OCI-LY1 (cell line): ENCODE measurements around the gene NRG2.

Experiments used
- H2AFZ ChIP-seq: fragments of 200-600 bp; sonication (generic), shearing (Covaris generic); 2 replicates; pipeline ENCODE4 v1.6.0; 2014; ENCODE audit warnings: antibody characterized with exemption, mild to moderate bottlenecking, low read length
- H3F3A ChIP-seq: fragments of 200-600 bp; sonication (generic), shearing (Covaris generic); 2 replicates; pipeline ENCODE4 v1.6.0; 2014; ENCODE audit warnings: mild to moderate bottlenecking, antibody characterized with exemption, low read length, moderate library complexity; ENCODE audit not compliant: insufficient read depth
- H3K27ac ChIP-seq: fragments of 200-600 bp; sonication (generic); 2 replicates; pipeline ENCODE4 v1.5.1; 2014; ENCODE audit warnings: low read length, mixed run types, mild to moderate bottlenecking, low read depth; ENCODE audit not compliant: poor library complexity, severe bottlenecking
- H3K27me3 ChIP-seq: fragments of 200-600 bp; sonication (generic); 2 replicates; pipeline ENCODE4 v1.6.0; 2014; ENCODE audit warnings: antibody characterized with exemption, mild to moderate bottlenecking, low read length, moderate library complexity; ENCODE audit not compliant: insufficient read depth
- H3K36me3 ChIP-seq: fragments of 200-600 bp; sonication (generic); 2 replicates; pipeline ENCODE4 v1.6.1; 2014; ENCODE audit warnings: mild to moderate bottlenecking, antibody characterized with exemption, low read length, moderate library complexity, mixed read lengths; ENCODE audit not compliant: insufficient read depth
- H3K4me1 ChIP-seq: fragments of 200-600 bp; sonication (generic); 2 replicates; pipeline ENCODE4 v1.5.1; 2014; ENCODE audit warnings: mild to moderate bottlenecking, low read length, moderate library complexity; ENCODE audit not compliant: insufficient read depth, severe bottlenecking
- H3K4me2 ChIP-seq: fragments of 200-600 bp; sonication (generic), shearing (Covaris generic); 2 replicates; pipeline ENCODE4 v1.6.1; 2014; ENCODE audit warnings: low read length
- H3K4me3 ChIP-seq: fragments of 200-600 bp; sonication (generic); 2 replicates; pipeline ENCODE4 v1.5.1; 2014; ENCODE audit warnings: low read length, low read depth, mild to moderate bottlenecking, mixed read lengths; ENCODE audit not compliant: poor library complexity, severe bottlenecking
- H3K79me2 ChIP-seq: fragments of 200-600 bp; shearing (Covaris generic); 2 replicates; pipeline ENCODE4 v1.6.1; 2016; ENCODE audit warnings: mixed run types, low read length, mixed read lengths; ENCODE audit not compliant: insufficient read depth
- H3K9ac ChIP-seq: fragments of 200-600 bp; sonication (generic), shearing (Covaris generic); 2 replicates; pipeline ENCODE4 v1.6.1; 2014; ENCODE audit warnings: mild to moderate bottlenecking, low read length, mixed read lengths
- H3K9me2 ChIP-seq: fragments of 200-600 bp; sonication (generic), shearing (Covaris generic); 2 replicates; pipeline ENCODE4 v1.6.1; 2014; ENCODE audit warnings: low read depth, mild to moderate bottlenecking, low read length, mixed read lengths
- H3K9me3 ChIP-seq: fragments of 200-600 bp; shearing (Covaris generic); 2 replicates; pipeline ENCODE4 v1.6.1; 2014; ENCODE audit warnings: low read length, mixed read lengths
- H4K20me1 ChIP-seq: fragments of 200-600 bp; sonication (generic), shearing (Covaris generic); 2 replicates; pipeline ENCODE4 v1.6.0; 2016; ENCODE audit warnings: mild to moderate bottlenecking, low read length; ENCODE audit not compliant: insufficient read depth
- CTCF ChIP-seq: fragments of 200-600 bp; sonication (generic), shearing (Covaris generic); IDR thresholded peaks from 2 replicates; pipeline ENCODE4 v1.5.1; 2017; ENCODE audit warnings: mild to moderate bottlenecking, antibody characterized with exemption, low read length, moderate library complexity, mixed read lengths
- EZH2 ChIP-seq: fragments of 200-600 bp; sonication (generic), shearing (Covaris generic); IDR thresholded peaks from 2 replicates; pipeline ENCODE4 v1.8.0; 2017; ENCODE audit warnings: borderline replicate concordance, mixed run types, mild to moderate bottlenecking, antibody characterized with exemption, low read length, moderate library complexity, mixed read lengths

The NRG2 gene

GRCh38 chr5:139912804-139913203 lies 130.3 kb downstream of the NRG2 start:
- Histone ChIP-seq H3F3A (no peaks in the 10 kb centered on the region), H3K27me3 (no peaks in the 10 kb centered on the region), H3K27ac (no peak overlapping the region), H3K79me2 (no peaks in the 10 kb centered on the region), H3K9me2 (no peaks in the 10 kb centered on the region), H4K20me1 (no peaks in the 10 kb centered on the region), H2AFZ (no peak overlapping the region), H3K36me3 (no peaks in the 10 kb centered on the region), H3K9ac (no peak overlapping the region), H3K4me1 (no peaks in the 10 kb centered on the region), H3K9me3 (no peaks in the 10 kb centered on the region), H3K4me2 (no peak overlapping the region), H3K4me3 (no peak overlapping the region)
- no peak for TF ChIP-seq CTCF
- TF ChIP-seq EZH2 = no peak

DNA sequence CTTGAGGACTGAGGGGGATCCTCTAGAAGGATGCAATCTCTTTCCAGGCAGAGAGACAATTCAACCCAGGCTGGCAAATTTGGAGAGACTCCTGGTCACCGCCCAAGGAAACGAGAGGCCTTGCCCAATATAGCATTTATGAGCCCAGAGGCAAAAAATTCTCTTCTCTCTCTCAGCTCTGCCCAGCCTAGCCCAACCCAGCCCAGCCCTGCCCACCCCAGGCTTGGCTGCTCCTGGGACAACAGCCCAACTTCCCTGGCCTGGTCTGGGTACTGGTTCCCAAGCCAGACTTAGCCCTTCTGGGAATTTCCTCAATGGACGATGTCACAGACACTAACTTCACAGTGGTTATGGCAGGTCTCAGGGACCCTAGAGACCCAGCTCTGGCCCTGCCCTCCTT lies 130.9 kb downstream of the NRG2 start:
- Histone ChIP-seq H4K20me1 (no peaks in the 10 kb centered on the region), H3F3A (no peaks in the 10 kb centered on the region), H2AFZ (no peak overlapping the region), H3K27ac (no peak overlapping the region), H3K9me3 (no peaks in the 10 kb centered on the region), H3K79me2 (no peaks in the 10 kb centered on the region), H3K4me1 (no peaks in the 10 kb centered on the region), H3K4me3 (no peak overlapping the region), H3K27me3 (no peaks in the 10 kb centered on the region), H3K9ac (no peak overlapping the region), H3K9me2 (no peaks in the 10 kb centered on the region), H3K4me2 (no peak overlapping the region), H3K36me3 (no peaks in the 10 kb centered on the region)
- TF ChIP-seq EZH2 (no peak), CTCF (no peak)

DNA sequence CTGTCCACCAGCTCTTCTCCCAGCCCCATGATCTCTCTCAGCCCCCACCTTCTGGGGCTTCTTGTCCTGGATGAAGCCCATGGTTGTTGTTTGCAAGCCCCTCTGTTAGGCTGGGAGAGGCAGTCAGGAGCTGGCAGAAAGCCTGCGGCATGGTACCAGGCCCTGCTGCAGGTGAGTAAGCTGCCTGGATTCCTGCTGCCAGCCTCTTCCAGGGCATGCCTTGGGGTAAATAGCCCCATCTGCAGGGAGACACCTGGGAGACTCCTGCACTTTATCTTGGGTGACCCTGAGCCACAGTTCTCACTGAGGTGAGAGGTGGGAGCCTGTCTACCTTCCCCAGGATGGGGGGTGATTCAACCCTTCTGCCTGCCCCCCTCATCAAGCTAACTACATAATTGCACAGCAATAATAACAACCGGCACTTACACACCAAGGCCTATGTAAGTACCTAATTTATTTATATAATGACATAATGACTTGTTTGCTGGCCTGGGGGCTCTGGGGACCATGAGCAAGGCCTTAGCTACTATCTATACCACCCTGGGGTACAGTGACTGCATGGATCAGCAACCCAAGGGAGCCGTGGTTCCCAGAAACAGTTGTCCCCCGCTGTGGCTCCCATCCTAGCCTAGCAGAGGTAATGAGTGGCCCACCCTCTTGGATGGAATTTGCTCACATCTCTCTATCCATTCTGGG lies 131.5 kb downstream of the NRG2 start:
- H3K79me2 ChIP-seq = no peaks in the 10 kb centered on the region
- no peak overlapping the region for H3K4me3 ChIP-seq
- no peaks in the 10 kb centered on the region for H3K9me3 ChIP-seq
- H3K9ac ChIP-seq = no peak overlapping the region
- TF ChIP-seq CTCF (no peak), EZH2 (no peak)
- no peak overlapping the region for H3K4me2 ChIP-seq
- no peaks in the 10 kb centered on the region for H3F3A ChIP-seq
- no peak overlapping the region for H3K27ac ChIP-seq
- H3K27me3 ChIP-seq = no peaks in the 10 kb centered on the region
- H3K4me1 ChIP-seq = no peaks in the 10 kb centered on the region
- no peaks in the 10 kb centered on the region for H4K20me1 ChIP-seq
- no peaks in the 10 kb centered on the region for H3K36me3 ChIP-seq
- H2AFZ ChIP-seq = no peak overlapping the region
- no peaks in the 10 kb centered on the region for H3K9me2 ChIP-seq
